ENCODE measurements around the gene DLGAP1.

The DLGAP1 gene

DNA sequence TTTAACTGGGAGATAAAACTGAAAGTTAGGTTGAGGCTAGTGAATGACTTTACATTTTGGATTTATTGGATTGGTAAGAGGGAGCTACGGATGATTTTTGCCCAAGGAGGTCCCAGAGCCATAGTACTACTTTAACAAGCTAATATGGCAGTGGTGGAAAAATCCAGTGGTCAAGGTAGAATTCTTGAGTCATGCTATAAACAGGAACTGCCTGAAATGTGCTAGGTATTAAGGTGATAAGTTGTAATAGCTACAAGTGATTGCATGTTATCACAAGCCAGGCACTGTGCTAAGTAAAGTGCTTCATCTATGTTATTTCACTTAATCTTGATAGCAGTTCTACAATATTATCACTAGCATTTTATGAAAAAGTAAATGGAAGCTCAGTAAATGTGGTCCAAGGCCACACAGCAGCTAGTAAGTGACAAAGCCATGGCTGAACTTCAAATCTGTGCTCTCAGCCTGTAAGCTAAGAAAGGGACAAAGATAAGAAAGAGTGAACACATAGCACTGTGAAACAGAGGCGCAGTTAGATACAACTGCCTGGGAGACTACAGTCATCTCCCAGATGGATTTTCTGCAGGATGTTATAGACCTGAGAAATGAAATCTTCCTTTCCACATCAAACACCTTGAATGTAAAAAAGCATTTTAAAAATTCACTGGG is 535.6 kb downstream of the DLGAP1 start:
- H2AFZ ChIP-seq (ENCODE audit: low read length, unreplicated experiment): no peak overlapping the region
- no peaks in the 10 kb centered on the region for H3K36me3 ChIP-seq (ENCODE audit: insufficient read depth, low read length)
- H3K27ac ChIP-seq (ENCODE audit: low read depth, low read length): no peak overlapping the region
- peaks cover 6% of the 10 kb centered on the region for H3K4me1 ChIP-seq (ENCODE audit: control insufficient read depth, insufficient read depth, low read length, unreplicated experiment)
- H3K4me3 ChIP-seq (ENCODE audit: low read depth, low read length): no peak overlapping the region
- no peaks in the 10 kb centered on the region for H3K79me2 ChIP-seq (ENCODE audit: control insufficient read depth, insufficient read depth, low read length, unreplicated experiment)
- H3K27me3 ChIP-seq (ENCODE audit: insufficient read depth, low read length): peaks cover 16% of the 10 kb centered on the region

DNA sequence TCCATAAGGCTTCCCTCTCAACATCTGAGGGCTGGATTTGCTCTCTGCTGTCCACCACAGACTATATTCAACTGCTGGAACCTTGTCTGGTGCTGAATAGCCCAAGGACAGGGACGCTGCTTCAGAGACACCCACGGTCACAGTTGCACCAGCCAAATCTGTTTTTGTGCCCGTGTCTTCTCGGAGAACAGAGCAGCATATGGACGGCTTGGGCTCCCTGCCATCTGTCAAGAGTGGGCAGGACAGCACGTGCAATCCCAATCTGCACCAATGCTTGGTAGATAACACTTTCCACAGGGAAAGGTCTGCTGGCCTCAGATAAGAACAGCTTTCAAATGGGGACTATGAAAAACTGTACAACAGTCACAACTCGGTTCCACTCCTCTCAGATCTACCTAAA is 539.0 kb downstream of the DLGAP1 start:
- Histone ChIP-seq H3K27me3 (ENCODE audit: insufficient read depth, low read length) (peaks cover 16% of the 10 kb centered on the region), H3K4me1 (ENCODE audit: control insufficient read depth, insufficient read depth, low read length, unreplicated experiment) (no peaks in the 10 kb centered on the region), H3K36me3 (ENCODE audit: insufficient read depth, low read length) (no peaks in the 10 kb centered on the region), H2AFZ (ENCODE audit: low read length, unreplicated experiment) (no peak overlapping the region), H3K27ac (ENCODE audit: low read depth, low read length) (no peak overlapping the region), H3K79me2 (ENCODE audit: control insufficient read depth, insufficient read depth, low read length, unreplicated experiment) (no peaks in the 10 kb centered on the region), H3K4me3 (ENCODE audit: low read depth, low read length) (no peak overlapping the region)

DNA sequence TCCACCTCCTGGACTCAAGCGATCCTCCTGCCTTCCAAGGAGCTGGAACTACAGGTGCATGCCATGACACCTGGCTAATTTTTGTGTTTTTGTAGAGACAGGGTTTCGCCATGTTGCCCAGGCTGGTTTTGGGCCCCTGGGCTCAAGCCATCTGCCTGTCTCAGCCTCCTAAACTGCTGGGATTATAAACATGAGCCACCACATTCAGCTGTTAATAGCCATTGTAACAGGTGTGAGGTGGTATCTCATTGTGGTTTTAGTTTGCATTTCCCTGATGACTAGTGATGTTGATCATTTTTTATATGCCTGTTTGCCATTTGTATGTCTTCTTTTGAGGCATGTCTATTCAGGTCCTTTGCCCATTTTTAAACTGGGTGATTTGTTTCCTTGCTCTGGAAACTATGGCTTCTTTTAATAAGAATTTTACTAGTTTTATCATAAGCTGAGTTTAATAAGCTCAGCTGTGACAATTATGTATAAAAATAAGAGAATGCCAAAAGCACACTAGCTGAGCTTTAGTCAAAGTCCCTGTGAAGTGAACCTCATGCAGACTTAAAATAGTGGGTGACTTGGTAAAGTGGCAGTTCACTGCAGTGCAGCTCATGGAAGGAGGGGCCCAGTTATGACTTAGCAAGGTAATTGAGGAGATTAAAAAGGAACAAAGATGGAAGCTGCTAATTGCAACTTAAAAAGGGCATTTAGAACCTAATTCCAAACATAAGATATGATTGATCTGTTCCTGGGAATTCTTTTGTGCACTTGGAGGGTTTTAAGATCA is 540.1 kb downstream of the DLGAP1 start:
- Histone ChIP-seq H3K27ac (ENCODE audit: low read depth, low read length) (no peak overlapping the region), H3K27me3 (ENCODE audit: insufficient read depth, low read length) (peaks cover 16% of the 10 kb centered on the region), H3K4me1 (ENCODE audit: control insufficient read depth, insufficient read depth, low read length, unreplicated experiment) (no peaks in the 10 kb centered on the region), H3K36me3 (ENCODE audit: insufficient read depth, low read length) (no peaks in the 10 kb centered on the region), H2AFZ (ENCODE audit: low read length, unreplicated experiment) (no peak overlapping the region), H3K4me3 (ENCODE audit: low read depth, low read length) (no peak overlapping the region), H3K79me2 (ENCODE audit: control insufficient read depth, insufficient read depth, low read length, unreplicated experiment) (no peaks in the 10 kb centered on the region)

DNA sequence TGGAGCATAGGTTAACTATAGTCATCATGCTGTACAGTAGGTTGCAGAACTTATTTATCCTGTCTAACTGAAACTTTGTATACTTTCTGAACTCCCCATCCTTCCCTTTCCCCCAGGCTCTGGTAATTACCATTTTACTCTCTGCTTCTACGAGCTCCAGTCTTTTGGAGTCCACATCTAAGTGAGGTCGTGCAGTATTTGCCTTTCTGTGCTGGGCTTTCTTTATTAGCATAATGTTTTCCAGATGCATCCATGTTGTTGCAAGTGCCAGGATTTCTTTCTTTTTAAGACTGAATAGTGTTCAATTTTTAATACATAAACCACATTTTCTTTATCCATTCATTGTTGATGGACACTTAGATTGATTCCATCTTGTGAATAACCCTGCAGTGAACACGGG is 541.0 kb downstream of the DLGAP1 start:
- Histone ChIP-seq H3K4me1 (ENCODE audit: control insufficient read depth, insufficient read depth, low read length, unreplicated experiment) (no peaks in the 10 kb centered on the region), H3K36me3 (ENCODE audit: insufficient read depth, low read length) (no peaks in the 10 kb centered on the region)

DNA sequence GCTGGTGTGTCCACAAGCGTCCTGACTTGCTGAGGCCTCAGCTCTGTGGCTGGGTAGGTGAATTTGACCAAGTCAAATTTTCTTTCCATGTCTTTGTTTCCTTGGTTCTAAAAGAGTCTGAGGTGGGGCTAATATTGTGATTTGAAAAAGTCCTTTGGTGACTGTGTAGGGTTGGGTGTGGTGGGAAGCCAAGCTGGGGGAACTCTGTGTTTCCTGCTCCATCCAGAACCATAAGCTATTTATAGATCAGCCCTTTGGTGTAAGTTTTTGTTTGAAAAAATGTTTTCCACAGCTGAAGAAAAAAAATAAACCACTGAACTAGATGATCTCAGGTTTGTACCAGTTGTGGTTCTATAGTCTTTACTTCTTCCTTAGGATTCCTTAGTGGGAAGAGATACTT is 542.4 kb downstream of the DLGAP1 start:
- no peaks in the 10 kb centered on the region for H3K79me2 ChIP-seq (ENCODE audit: control insufficient read depth, insufficient read depth, low read length, unreplicated experiment)
- peaks cover 4% of the 10 kb centered on the region; the same call in 1 of the 2 replicates for H3K27me3 ChIP-seq (ENCODE audit: insufficient read depth, low read length)
- no peak overlapping the region for H2AFZ ChIP-seq (ENCODE audit: low read length, unreplicated experiment)
- H3K27ac ChIP-seq (ENCODE audit: low read depth, low read length): no peak overlapping the region
- H3K4me3 ChIP-seq (ENCODE audit: low read depth, low read length): no peak overlapping the region
- no peaks in the 10 kb centered on the region for H3K36me3 ChIP-seq (ENCODE audit: insufficient read depth, low read length)
- H3K4me1 ChIP-seq (ENCODE audit: control insufficient read depth, insufficient read depth, low read length, unreplicated experiment): no peaks in the 10 kb centered on the region

More for the DNA sequence above, 541.0 kb downstream of the DLGAP1 start:
- no peaks in the 10 kb centered on the region for H3K79me2 ChIP-seq (ENCODE audit: control insufficient read depth, insufficient read depth, low read length, unreplicated experiment)
- H3K4me3 ChIP-seq (ENCODE audit: low read depth, low read length): no peak overlapping the region
- peaks cover 16% of the 10 kb centered on the region for H3K27me3 ChIP-seq (ENCODE audit: insufficient read depth, low read length)
- H2AFZ ChIP-seq (ENCODE audit: low read length, unreplicated experiment): no peak overlapping the region
- H3K27ac ChIP-seq (ENCODE audit: low read depth, low read length): no peak overlapping the region

DNA sequence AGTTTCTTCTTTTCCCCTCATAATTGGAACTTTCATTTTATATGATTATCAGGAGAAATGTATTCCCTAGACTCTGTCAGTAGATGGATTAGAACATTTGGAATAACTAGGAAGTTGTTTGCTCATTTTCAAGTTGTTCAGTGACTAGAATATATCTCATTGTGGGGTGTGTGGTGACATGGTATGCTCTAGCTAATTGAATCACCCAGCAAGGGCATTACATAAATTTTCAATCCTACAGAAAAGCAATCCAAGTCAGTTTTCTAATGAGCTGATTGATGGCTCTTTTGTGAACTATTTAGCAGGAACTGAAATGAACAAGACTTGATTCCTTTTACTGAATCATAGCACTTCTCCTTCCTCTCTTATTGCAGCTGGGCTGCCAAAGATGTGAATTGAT is 543.7 kb downstream of the DLGAP1 start:
- Histone ChIP-seq H3K27me3 (ENCODE audit: insufficient read depth, low read length) (peaks cover 4% of the 10 kb centered on the region; the same call in 1 of the 2 replicates), H2AFZ (ENCODE audit: low read length, unreplicated experiment) (no peak overlapping the region), H3K4me1 (ENCODE audit: control insufficient read depth, insufficient read depth, low read length, unreplicated experiment) (no peaks in the 10 kb centered on the region), H3K4me3 (ENCODE audit: low read depth, low read length) (no peak overlapping the region), H3K36me3 (ENCODE audit: insufficient read depth, low read length) (no peaks in the 10 kb centered on the region), H3K79me2 (ENCODE audit: control insufficient read depth, insufficient read depth, low read length, unreplicated experiment) (no peaks in the 10 kb centered on the region), H3K27ac (ENCODE audit: low read depth, low read length) (no peak overlapping the region)

DNA sequence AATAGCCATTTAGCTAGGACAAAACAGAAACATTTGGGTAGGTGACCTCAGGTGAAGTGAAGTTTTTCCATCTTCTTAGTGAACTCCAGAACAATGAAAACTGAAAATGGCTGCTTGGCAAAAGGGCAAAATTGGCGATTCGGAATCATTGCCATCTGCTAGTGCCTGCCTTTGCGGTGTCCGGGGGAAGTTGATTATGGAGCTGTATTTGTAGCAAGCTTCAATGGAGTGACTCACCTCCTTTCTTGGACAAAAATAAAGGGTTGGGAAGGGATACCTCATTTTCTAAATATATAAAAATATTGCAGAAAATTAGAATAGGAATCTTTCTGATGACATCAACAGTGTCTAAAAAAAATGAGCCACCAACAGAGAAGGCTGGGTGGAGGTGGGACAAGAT is 544.6 kb downstream of the DLGAP1 start:
- H3K4me1 ChIP-seq (ENCODE audit: control insufficient read depth, insufficient read depth, low read length, unreplicated experiment): no peaks in the 10 kb centered on the region
- H3K27ac ChIP-seq (ENCODE audit: low read depth, low read length): no peak overlapping the region
- no peaks in the 10 kb centered on the region for H3K79me2 ChIP-seq (ENCODE audit: control insufficient read depth, insufficient read depth, low read length, unreplicated experiment)
- H2AFZ ChIP-seq (ENCODE audit: low read length, unreplicated experiment): no peak overlapping the region
- no peaks in the 10 kb centered on the region for H3K36me3 ChIP-seq (ENCODE audit: insufficient read depth, low read length)
- H3K27me3 ChIP-seq (ENCODE audit: insufficient read depth, low read length): peaks cover 1% of the 10 kb centered on the region; the same call in 1 of the 2 replicates
- H3K4me3 ChIP-seq (ENCODE audit: low read depth, low read length): no peak overlapping the region

DNA sequence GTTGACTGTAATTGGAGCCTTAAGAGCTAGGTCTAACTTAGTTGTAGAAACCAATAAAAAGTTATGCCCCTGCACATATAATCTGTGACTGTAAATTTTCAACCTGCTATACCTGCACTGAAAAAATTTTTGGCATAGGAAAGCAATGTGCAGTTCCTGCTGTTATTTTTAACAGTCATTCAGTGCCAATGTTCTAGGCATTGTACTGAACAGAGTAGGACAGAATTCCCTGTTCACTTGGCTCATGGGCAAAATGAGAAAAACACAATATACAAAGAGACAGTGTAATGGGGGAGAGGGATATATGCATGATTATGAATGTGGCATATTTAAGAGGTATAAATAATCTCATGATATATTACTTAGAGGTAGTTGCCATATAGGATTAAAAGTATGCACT is 547.2 kb downstream of the DLGAP1 start:
- no peaks in the 10 kb centered on the region for H3K79me2 ChIP-seq (ENCODE audit: control insufficient read depth, insufficient read depth, low read length, unreplicated experiment)
- H3K27me3 ChIP-seq (ENCODE audit: insufficient read depth, low read length): no peaks in the 10 kb centered on the region

DNA sequence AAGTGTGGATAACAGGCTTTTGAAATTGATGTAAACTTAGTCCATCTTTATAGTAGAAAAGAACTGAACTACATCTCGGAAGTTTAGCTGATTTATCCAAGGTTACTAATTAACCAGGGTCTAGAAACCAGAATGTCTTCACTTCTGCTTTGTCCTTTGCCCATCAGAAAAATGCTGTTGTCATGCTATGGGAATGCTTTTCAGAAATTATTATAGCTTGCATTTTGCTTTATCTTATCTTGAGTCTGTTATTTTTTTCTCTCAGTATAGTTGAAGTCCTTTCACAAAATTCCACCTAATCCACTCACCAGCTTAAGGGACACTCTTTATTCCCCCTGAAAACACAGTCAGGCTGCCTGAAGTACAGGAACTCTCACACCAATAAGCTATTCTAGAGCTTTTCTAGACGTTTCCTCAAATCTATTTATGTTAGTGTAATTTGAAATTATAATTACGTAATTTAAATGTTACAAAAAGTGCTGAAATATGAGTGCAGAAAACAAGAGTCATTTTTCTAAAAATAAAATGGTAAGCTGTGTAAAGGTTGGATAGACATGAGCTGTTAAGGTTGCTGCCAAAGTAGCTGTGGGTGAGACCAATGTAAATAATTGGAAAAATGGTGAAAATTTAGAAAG is 548.9 kb downstream of the DLGAP1 start:
- H3K4me3 ChIP-seq (ENCODE audit: low read depth, low read length): no peak overlapping the region
- H3K79me2 ChIP-seq (ENCODE audit: control insufficient read depth, insufficient read depth, low read length, unreplicated experiment): no peaks in the 10 kb centered on the region
- peaks cover 12% of the 10 kb centered on the region for H3K4me1 ChIP-seq (ENCODE audit: control insufficient read depth, insufficient read depth, low read length, unreplicated experiment)
- no peak overlapping the region for H3K27ac ChIP-seq (ENCODE audit: low read depth, low read length)
- no peaks in the 10 kb centered on the region for H3K27me3 ChIP-seq (ENCODE audit: insufficient read depth, low read length)
- no peaks in the 10 kb centered on the region for H3K36me3 ChIP-seq (ENCODE audit: insufficient read depth, low read length)
- no peak overlapping the region for H2AFZ ChIP-seq (ENCODE audit: low read length, unreplicated experiment)

More for the DNA sequence above, 547.2 kb downstream of the DLGAP1 start:
- H2AFZ ChIP-seq (ENCODE audit: low read length, unreplicated experiment): no peak overlapping the region
- peaks cover 9% of the 10 kb centered on the region for H3K4me1 ChIP-seq (ENCODE audit: control insufficient read depth, insufficient read depth, low read length, unreplicated experiment)
- no peaks in the 10 kb centered on the region for H3K36me3 ChIP-seq (ENCODE audit: insufficient read depth, low read length)
- no peak overlapping the region for H3K27ac ChIP-seq (ENCODE audit: low read depth, low read length)
- no peak overlapping the region for H3K4me3 ChIP-seq (ENCODE audit: low read depth, low read length)

DNA sequence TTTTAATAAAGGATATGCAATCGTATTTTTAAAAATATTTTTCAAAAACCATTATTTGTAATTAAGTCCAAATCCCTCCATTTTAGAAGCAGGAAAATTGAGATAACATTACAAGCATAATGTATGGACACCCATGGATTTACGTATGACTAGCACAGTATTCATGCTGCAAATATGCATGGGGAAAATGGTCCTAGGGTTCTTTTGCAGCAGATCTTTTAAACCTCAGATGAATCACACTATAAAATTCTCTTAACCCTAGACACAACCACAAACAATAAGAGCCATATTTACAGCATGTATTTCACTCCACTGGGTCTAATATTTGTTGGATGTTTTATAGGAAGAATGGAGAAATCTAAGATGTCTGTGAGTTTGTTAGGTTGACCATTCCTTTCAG is 551.8 kb downstream of the DLGAP1 start:
- Histone ChIP-seq H3K4me1 (ENCODE audit: control insufficient read depth, insufficient read depth, low read length, unreplicated experiment) (peaks cover 12% of the 10 kb centered on the region), H3K4me3 (ENCODE audit: low read depth, low read length) (no peak overlapping the region), H3K79me2 (ENCODE audit: control insufficient read depth, insufficient read depth, low read length, unreplicated experiment) (no peaks in the 10 kb centered on the region), H2AFZ (ENCODE audit: low read length, unreplicated experiment) (peak overlapping the region; percentile 45), H3K36me3 (ENCODE audit: insufficient read depth, low read length) (no peaks in the 10 kb centered on the region), H3K27me3 (ENCODE audit: insufficient read depth, low read length) (peaks cover 13% of the 10 kb centered on the region), H3K27ac (ENCODE audit: low read depth, low read length) (peak overlapping the region; percentile 68)
